Fibroblast of lung (primary cell): ENCODE measurements around the gene DARS1.

Experiments used
- EZH2 ChIP-seq: IDR thresholded peaks from 2 replicates; pipeline ENCODE4 v1.5.1; 2012; ENCODE audit warnings: low read length, control low read depth, mild to moderate bottlenecking; ENCODE audit errors: missing control alignments
- TF ChIP-seq, protein P1 (sequence below), 2 donors: IDR thresholded peaks in 1 of 2; conservative IDR thresholded peaks in 1 of 2; 1 replicate in 1 of 2; 2 replicates in 1 of 2; pipeline ENCODE4 v1.5.1; 2011 to 2012; ENCODE audit warnings: low read length in 2 of 2, control low read depth in 1 of 2, inconsistent platforms in 1 of 2, low read depth in 1 of 2, mild to moderate bottlenecking in 1 of 2

DNA sequence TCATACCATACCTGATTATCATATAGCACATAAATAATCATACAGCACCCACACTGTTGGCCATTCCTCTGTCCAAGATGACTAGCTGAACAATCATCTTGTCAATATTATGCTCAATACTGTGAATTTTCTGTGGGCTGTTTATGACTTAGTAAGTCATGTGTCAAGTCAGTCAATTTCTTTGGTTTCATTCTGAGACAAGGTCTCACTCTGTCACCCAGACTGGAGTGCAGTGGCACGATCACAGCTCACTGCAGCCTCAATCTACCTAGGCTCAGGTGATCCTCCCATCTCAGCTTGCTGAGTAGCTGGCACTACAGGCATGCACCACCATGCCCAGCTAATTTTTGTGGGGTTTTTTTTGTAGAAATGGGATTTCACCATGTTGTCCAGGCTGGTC lies 114.9 kb downstream of the DARS1 start:
- TF ChIP-seq, protein P1, sequence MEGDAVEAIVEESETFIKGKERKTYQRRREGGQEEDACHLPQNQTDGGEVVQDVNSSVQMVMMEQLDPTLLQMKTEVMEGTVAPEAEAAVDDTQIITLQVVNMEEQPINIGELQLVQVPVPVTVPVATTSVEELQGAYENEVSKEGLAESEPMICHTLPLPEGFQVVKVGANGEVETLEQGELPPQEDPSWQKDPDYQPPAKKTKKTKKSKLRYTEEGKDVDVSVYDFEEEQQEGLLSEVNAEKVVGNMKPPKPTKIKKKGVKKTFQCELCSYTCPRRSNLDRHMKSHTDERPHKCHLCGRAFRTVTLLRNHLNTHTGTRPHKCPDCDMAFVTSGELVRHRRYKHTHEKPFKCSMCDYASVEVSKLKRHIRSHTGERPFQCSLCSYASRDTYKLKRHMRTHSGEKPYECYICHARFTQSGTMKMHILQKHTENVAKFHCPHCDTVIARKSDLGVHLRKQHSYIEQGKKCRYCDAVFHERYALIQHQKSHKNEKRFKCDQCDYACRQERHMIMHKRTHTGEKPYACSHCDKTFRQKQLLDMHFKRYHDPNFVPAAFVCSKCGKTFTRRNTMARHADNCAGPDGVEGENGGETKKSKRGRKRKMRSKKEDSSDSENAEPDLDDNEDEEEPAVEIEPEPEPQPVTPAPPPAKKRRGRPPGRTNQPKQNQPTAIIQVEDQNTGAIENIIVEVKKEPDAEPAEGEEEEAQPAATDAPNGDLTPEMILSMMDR (conservative IDR thresholded peaks at IDR 0.05 in 1 of 2, IDR thresholded peaks at IDR 0.05 in 1 of 2; ENCODE audit: low read depth in 1 of 2, low read length in 2 of 2) = no peak
- TF ChIP-seq EZH2 = no peak
